ENCODE data around the gene GALNT17.

- TF ChIP-seq TAF1 (IDR thresholded peaks at IDR 0.05; ENCODE audit: borderline replicate concordance, low read depth, low read length) (no peak), POLR2A (IDR thresholded peaks at IDR 0.05; ENCODE audit: low read depth, low read length) (no peak), POLR2AphosphoS5 (IDR thresholded peaks at IDR 0.05; ENCODE audit: low read depth, low read length) (no peak)
Observed at GRCh38 chr7:71645836-71646235, 513.9 kb downstream of the GALNT17 start.

Data from GM12892 (cell line).